ENCODE data around the gene SH3YL1.

- TF ChIP-seq EZH2 (IDR thresholded peaks at IDR 0.05; ENCODE audit: low read length, unreplicated experiment) (no peak), CTCF (conservative IDR thresholded peaks at IDR 0.05; ENCODE audit: low read depth, low read length) (no peak), EZH2phosphoT487 (IDR thresholded peaks at IDR 0.05; ENCODE audit: borderline replicate concordance, low read length) (no peak)
These were observed 87.7 kb downstream of the SH3YL1 start for GRCh38 chr2:175880-176820.
